GM12873 (cell line): ENCODE measurements around the gene CADM2.

Source experiments
- CTCF ChIP-seq: IDR thresholded peaks from 2 replicates; pipeline ENCODE4 v1.5.1; 2012; ENCODE audit warnings: low read depth, mild to moderate bottlenecking, moderate library complexity, low read length, control low read depth; ENCODE audit not compliant: insufficient read depth; ENCODE audit errors: missing control alignments

Gene CADM2

DNA sequence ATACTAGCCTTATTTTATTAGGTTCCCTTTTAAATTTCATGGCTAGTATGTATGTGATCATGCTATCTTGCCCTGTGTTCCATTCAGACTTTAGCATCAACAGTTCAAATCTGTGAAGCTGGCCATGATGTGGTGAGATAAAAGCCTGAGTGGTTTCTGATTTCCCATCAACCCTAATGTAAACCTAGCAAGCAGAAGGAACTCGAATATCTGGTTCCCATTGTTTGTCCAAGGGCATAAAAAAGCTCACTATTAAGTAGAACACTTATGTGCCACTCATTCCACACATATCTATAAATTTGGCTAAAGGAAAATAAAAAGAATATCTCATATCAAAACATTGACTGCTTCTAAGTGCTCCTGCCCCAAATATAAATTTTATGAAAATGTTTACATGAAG is 311.7 kb downstream of the CADM2 start:
- no peak for TF ChIP-seq CTCF

DNA sequence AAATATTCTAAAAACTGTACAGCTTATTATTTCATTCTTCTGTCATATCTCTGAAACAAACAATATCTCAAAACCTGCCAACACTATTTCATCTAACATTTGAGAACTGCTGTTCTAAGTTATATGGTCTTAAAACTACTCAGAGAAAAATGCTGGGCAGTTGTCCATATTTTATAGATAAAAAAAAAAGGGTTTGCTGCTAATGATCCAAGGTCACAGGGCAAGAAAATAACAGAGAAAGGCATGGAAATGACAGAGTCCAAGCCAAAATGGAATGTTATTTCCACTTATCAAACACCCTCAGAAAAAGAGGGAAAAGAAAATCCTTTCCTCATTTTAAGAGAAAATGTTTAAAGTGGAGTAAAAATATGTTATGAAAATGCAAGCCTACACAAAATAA is 313.1 kb downstream of the CADM2 start:
- no peak for TF ChIP-seq CTCF

DNA sequence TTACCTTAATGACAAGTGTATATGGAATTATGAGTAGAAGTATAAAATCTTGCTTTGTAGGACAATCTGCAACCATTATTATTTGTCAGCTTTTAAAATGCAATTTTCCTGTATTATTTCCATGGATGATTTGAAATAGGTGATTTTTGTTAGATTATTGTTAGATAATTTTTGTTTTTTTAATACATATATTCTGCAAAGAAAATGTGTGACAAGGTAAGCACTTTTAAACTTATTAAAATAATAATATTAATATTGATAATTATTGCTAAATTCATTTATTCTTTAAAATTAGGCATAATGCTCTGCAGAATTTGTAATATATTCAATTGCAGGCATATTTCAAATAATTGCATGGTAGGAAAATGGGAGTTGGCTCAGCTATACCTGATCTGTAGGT is 329.5 kb downstream of the CADM2 start:
- no peak for TF ChIP-seq CTCF

DNA sequence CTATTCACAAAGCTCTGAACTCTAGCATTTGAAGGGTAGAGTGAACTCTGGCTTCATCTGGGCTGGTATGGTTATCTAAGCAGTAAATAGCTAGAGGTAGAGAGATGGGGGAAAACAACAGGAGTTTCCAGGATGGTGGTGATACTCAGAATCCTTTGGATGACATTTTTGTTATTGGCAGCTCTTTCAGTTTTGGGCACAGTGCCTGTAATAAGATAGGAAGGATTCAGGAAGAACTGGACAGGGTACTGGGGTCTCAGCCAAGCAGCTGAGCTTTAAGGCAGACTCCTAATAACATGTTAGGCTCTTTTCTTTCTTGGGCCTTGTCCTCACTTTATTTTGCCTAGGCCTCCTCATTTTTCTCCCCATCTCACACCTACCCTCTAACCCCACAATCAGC is 338.5 kb downstream of the CADM2 start:
- no peak for TF ChIP-seq CTCF

- no peak for TF ChIP-seq CTCF
Observed at GRCh38 chr3:85298032-85298431, 339.2 kb downstream of the CADM2 start.

DNA sequence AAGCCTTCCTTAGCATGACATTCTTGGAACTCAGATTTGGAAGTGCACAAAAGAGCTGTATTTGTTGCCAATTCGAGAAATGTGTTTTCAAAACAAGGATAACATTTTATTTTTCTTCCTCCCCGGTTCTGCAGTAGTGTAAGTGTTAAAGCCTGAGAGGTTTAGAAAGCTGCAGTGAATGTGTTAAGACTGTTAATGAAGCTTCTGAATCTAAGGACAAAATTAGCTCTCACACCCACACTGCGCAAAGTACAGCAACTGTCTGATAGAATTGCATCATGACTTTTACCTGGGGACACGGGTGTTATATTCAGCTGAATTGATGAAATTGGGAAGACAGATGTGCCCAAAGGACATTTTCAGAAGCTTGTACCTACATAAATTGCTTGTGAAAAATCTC is 344.4 kb downstream of the CADM2 start:
- no peak for TF ChIP-seq CTCF

GRCh38 chr3:85304360-85304964 is 345.7 kb downstream of the CADM2 start:
- TF ChIP-seq CTCF = no peak
